A673 (cell line): Measurements from ENCODE around the gene FARP2.

Experiments used
- EZH2 ChIP-seq: fragments of 200-600 bp; sonication (generic); IDR thresholded peaks from 2 replicates; pipeline ENCODE4 v1.6.1; 2017; ENCODE audit warnings: borderline replicate concordance, low read depth, mild to moderate bottlenecking, mixed read lengths, antibody characterized with exemption, low read length; ENCODE audit not compliant: poor library complexity, severe bottlenecking
- TF ChIP-seq, protein P1 (sequence below): fragments of 300-800, 200-600 bp; sonication (generic); conservative IDR thresholded peaks from 2 replicates; pipeline ENCODE4 v1.5.1; 2017; ENCODE audit warnings: low read depth, mild to moderate bottlenecking, antibody characterized with exemption, low read length, moderate library complexity, mixed read lengths

DNA sequence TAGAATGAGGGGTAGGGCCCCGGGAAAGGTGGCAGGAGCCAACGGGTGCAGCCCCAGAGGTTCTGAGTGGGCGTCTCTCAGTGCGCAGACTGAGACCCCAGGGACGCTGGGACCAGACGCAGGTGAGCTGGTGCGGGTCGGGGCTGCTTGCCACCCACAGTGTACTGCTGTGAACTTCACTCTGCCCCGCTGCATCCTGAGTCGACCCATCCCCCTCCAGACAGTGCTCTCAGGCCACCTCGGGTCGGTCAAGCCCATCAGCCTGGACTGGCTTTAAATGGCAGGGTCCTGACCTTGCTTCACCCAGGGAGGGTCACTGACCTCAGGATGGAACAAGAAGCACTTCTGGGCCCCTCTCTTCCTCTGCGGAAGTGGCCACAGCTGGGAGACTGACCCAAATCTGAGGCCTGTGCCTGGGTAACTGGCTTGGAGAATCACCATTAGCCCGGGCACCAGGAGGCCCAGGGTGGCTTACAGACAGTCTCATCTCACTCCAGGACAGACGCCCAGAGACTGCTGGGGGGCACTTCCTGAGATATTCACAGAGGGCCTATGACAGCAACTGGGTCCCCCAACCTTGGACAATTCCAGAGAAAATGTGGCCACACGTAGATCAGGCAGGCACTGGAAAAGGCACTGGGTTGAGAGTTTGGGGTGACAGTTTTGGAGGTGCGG lies 178.8 kb downstream of the FARP2 start:
- TF ChIP-seq, protein P1, sequence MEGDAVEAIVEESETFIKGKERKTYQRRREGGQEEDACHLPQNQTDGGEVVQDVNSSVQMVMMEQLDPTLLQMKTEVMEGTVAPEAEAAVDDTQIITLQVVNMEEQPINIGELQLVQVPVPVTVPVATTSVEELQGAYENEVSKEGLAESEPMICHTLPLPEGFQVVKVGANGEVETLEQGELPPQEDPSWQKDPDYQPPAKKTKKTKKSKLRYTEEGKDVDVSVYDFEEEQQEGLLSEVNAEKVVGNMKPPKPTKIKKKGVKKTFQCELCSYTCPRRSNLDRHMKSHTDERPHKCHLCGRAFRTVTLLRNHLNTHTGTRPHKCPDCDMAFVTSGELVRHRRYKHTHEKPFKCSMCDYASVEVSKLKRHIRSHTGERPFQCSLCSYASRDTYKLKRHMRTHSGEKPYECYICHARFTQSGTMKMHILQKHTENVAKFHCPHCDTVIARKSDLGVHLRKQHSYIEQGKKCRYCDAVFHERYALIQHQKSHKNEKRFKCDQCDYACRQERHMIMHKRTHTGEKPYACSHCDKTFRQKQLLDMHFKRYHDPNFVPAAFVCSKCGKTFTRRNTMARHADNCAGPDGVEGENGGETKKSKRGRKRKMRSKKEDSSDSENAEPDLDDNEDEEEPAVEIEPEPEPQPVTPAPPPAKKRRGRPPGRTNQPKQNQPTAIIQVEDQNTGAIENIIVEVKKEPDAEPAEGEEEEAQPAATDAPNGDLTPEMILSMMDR = no peak
- TF ChIP-seq EZH2 = no peak
